GM10266 (cell line): ENCODE measurements around the gene FOXR1.
"Not testable (repeated sequence)": the region's sequence is repeated elsewhere in the genome, so short reads cannot be mapped to it uniquely, and the experiment has no call there.

Experiments used
- DNase-seq: peaks from one replicate; pipeline ENCODE4 v3.0.0; 2012; ENCODE audit errors: extremely low spot score
- CTCF ChIP-seq: IDR thresholded peaks from 2 replicates; pipeline ENCODE4 v1.5.1; 2012; ENCODE audit warnings: mild to moderate bottlenecking, low read depth; ENCODE audit not compliant: control insufficient read depth, insufficient read depth; ENCODE audit errors: missing control alignments

The FOXR1 gene

GRCh38 chr11:118935376-118935775, 36.2 kb upstream of the FOXR1 start:
- DNase-seq, result no peak
- TF ChIP-seq CTCF, result no peak

- no peak for DNase-seq
- no peak for TF ChIP-seq CTCF
Observed at GRCh38 chr11:118938491-118939403, 32.8 kb upstream of the FOXR1 start.

GRCh38 chr11:118939404-118939915, 32.1 kb upstream of the FOXR1 start:
- DNase-seq, result no peak
- TF ChIP-seq CTCF, result no peak

GRCh38 chr11:118939953-118940598, 31.5 kb upstream of the FOXR1 start:
- no peak for TF ChIP-seq CTCF
- DNase-seq, result no peak

- DNase-seq, result no peak
- no peak for TF ChIP-seq CTCF
Observed at GRCh38 chr11:118947091-118947490, 24.5 kb upstream of the FOXR1 start.

GRCh38 chr11:118948000-118948399, 23.6 kb upstream of the FOXR1 start:
- DNase-seq, result no peak
- no peak for TF ChIP-seq CTCF

- no peak for DNase-seq
- TF ChIP-seq CTCF, result no peak
Observed at GRCh38 chr11:118953265-118953664, 18.3 kb upstream of the FOXR1 start.

GRCh38 chr11:118953976-118954375, 17.6 kb upstream of the FOXR1 start:
- not testable (repeated sequence) for DNase-seq
